HepG2 (cell line): Measurements from ENCODE around the gene KLHDC1. TPM values are rescaled to one million over a fixed set of nuclear protein-coding genes. Genes with fewer than 3 reads are reported as not detected.

Source experiments
- ATAC-seq: fragments of 200-7000 bp; cut with Tn5 transposase; 3 replicates; pipeline ENCODE4 v1.9.1; 2020; ENCODE audit warnings: mild to moderate bottlenecking, moderate library complexity
- BruUV-seq: library from RNA; stranded (reverse); fragments of 400-500 nt; replicated peaks from 2 replicates; lab custom pipeline; 2021; lab: Mats Ljungman, UMichigan
- CTCF ChIA-PET: fragments of 300-600 bp; formaldehyde crosslinking; extraction: SDS; loops from one replicate; lab custom pipeline; 2021; ENCODE audit warnings: low total read pairs, inconsistent platforms, low intra/inter-chr PET ratio; lab: Yijun Ruan, JAX
- POLR2A ChIA-PET: fragments of 350-600 bp; sonication (Branson Sonifier 250); formaldehyde crosslinking; loops from one replicate; lab custom pipeline; 2020; ENCODE audit warnings: antibody characterized with exemption, inconsistent platforms; lab: Yijun Ruan, JAX
- DNase-seq: peaks from one replicate; pipeline ENCODE4 v3.0.0-alpha.2; 2015; ENCODE audit warnings: low spot score
- FAIRE-seq: peaks from 3 replicates; lab custom pipeline; 2011; peaks lifted over from hg19 to GRCh38; lab: Jason Lieb, UNC
- H2AFZ ChIP-seq: one replicate; pipeline ENCODE4 v1.6.1; 2011; ENCODE audit warnings: low read length, inconsistent platforms
- H3K27ac ChIP-seq: fragments of 300-600 bp; 3 replicates; pipeline ENCODE4 v1.8.0; 2011; ENCODE audit warnings: mixed run types, mild to moderate bottlenecking, mixed read lengths, low read length, inconsistent platforms; ENCODE audit not compliant: insufficient read depth; ENCODE audit errors: extremely low read length
- H3K27me3 ChIP-seq, 2 experiments: fragments of 200-600 bp in 1 of 2; 2 replicates in 1 of 2; 3 replicates in 1 of 2; pipeline versions ENCODE4 v1.6.0 to v1.8.0; 2011; ENCODE audit warnings: low read length in 2 of 2, mild to moderate bottlenecking in 2 of 2, moderate library complexity in 2 of 2, inconsistent platforms in 1 of 2; ENCODE audit not compliant: insufficient read depth in 2 of 2, control insufficient read depth in 1 of 2
- H3K36me3 ChIP-seq, 2 experiments: fragments of 200-600 bp in 1 of 2; replicated peaks in 1 of 2; 2 replicates in 1 of 2; 3 replicates in 1 of 2; pipeline versions ENCODE4 v1.5.1 to v1.8.0; 2011; ENCODE audit warnings: low read length in 2 of 2, inconsistent platforms in 1 of 2; ENCODE audit not compliant: insufficient read depth in 2 of 2, control insufficient read depth in 1 of 2
- H3K4me1 ChIP-seq: 2 replicates; pipeline ENCODE4 v1.5.1; 2012; ENCODE audit warnings: low read length, inconsistent platforms; ENCODE audit not compliant: insufficient read depth
- H3K4me2 ChIP-seq: 2 replicates; pipeline ENCODE4 v1.6.0; 2011; ENCODE audit warnings: low read depth, low read length, inconsistent platforms
- H3K4me3 ChIP-seq, 3 experiments: fragments of 200-600 bp in 1 of 3; sonication (generic), shearing (Covaris generic) in 1 of 3; replicated peaks in 1 of 3; 2 replicates each; pipeline ENCODE4 v1.5.1; 2011 to 2016; ENCODE audit warnings: low read length in 3 of 3, inconsistent platforms in 2 of 3, low read depth in 2 of 3, mild to moderate bottlenecking in 2 of 3, control low read depth in 1 of 3, mixed read lengths in 1 of 3; ENCODE audit not compliant: insufficient read depth in 1 of 3
- H3K79me2 ChIP-seq: one replicate; pipeline ENCODE4 v1.6.1; 2011; ENCODE audit warnings: low read length, inconsistent platforms; ENCODE audit not compliant: insufficient read depth
- H3K9ac ChIP-seq: 2 replicates; pipeline ENCODE4 v1.6.0; 2011; ENCODE audit warnings: mild to moderate bottlenecking, low read depth, low read length, inconsistent platforms; ENCODE audit not compliant: insufficient read depth
- H3K9me3 ChIP-seq: 2 replicates; pipeline ENCODE4 v1.5.1; 2012; ENCODE audit warnings: mild to moderate bottlenecking, low read length
- H4K20me1 ChIP-seq: 2 replicates; pipeline ENCODE4 v1.6.0; 2011; ENCODE audit warnings: inconsistent platforms, mild to moderate bottlenecking, low read length, moderate library complexity; ENCODE audit not compliant: insufficient read depth
- AKNA ChIP-seq: sonication (generic); formaldehyde crosslinking; IDR thresholded peaks from 2 replicates; pipeline ENCODE4 v1.4.0; 2020; ENCODE audit warnings: missing genetic modification reagents, borderline replicate concordance
- CEBPG ChIP-seq: IDR thresholded peaks from 2 replicates; pipeline ENCODE4 v1.6.1; 2016
- HNF4A ChIP-seq: sonication (generic); formaldehyde crosslinking; IDR thresholded peaks from 2 replicates; pipeline ENCODE4 v1.4.0; 2020; ENCODE audit warnings: missing genetic modification reagents
- LCORL ChIP-seq, 2 experiments: fragments of 450-650 bp in 1 of 2; sonication (generic) in 1 of 2; formaldehyde crosslinking in 1 of 2; IDR thresholded peaks; 2 replicates each; pipeline versions ENCODE4 v1.5.0 to v1.6.1; 2017 to 2020; ENCODE audit warnings: antibody characterized with exemption in 1 of 2, missing genetic modification reagents in 1 of 2
- MTA3 ChIP-seq: sonication (generic); formaldehyde crosslinking; IDR thresholded peaks from 2 replicates; pipeline ENCODE4 v1.4.0; 2020; ENCODE audit warnings: missing genetic modification reagents
- RFX1 ChIP-seq: fragments of 450-650 bp; IDR thresholded peaks from 2 replicates; pipeline ENCODE4 v1.6.1; 2017
- ZNF414 ChIP-seq: sonication (generic); formaldehyde crosslinking; IDR thresholded peaks from 2 replicates; pipeline ENCODE4 v1.5.0; 2020; ENCODE audit warnings: missing genetic modification reagents
- ZNF451 ChIP-seq: sonication (generic); formaldehyde crosslinking; IDR thresholded peaks from 2 replicates; pipeline ENCODE4 v1.5.0; 2020; ENCODE audit warnings: mild to moderate bottlenecking, missing genetic modification reagents
- ZNF644 ChIP-seq: IDR thresholded peaks from 2 replicates; pipeline ENCODE4 v1.6.1; 2016; ENCODE audit warnings: low read depth
- ZNF770 ChIP-seq: sonication (generic); formaldehyde crosslinking; IDR thresholded peaks from 2 replicates; pipeline ENCODE4 v1.5.0; 2020; ENCODE audit warnings: mild to moderate bottlenecking, missing genetic modification reagents
- WGBS: methylation state at CpG from one replicate; pipeline ENCODE4 v1.1.6; 2017; ENCODE audit warnings: low lambda C conversion rate; 5-methylcytosine and 5-hydroxymethylcytosine counted together
- in situ Hi-C: cut with HindIII; loops from 2 replicates; pipeline ENCODE4 v1.10.0; 2017; ENCODE audit warnings: low pct_unique_long_range_greater_than_20kb; ENCODE audit not compliant: extremely low pct_ligation_motif_present
- intact Hi-C: fragments of 100-400 bp; cut with micrococcal nuclease; formaldehyde crosslinking; loops from one replicate; pipeline ENCODE4 v1.10.0; 2022; ENCODE audit not compliant: unreplicated experiment
- polyA plus RNA-seq, 8 experiments: library from polyadenylated mRNA; depleted of rRNA in 3 of 8; stranded (reverse) in 7 of 8; unstranded in 1 of 8; fragments of >200 nt; fragmentation: Illumina TruSeq in 4 of 8; extraction: Trizol in 4 of 8; gene quantifications; 2 replicates each; pipeline versions ENCODE4 v1.2.1 to v1.2.3, GENCODE V29; 2011 to 2016; ENCODE audit warnings: low read depth in 4 of 8, missing spikeins in 1 of 8, mixed read lengths in 1 of 8; ENCODE audit not compliant: insufficient read depth in 1 of 8
- total RNA-seq, 5 experiments: library from RNA; depleted of rRNA; stranded (reverse); fragments of >200 nt; fragmentation: Illumina TruSeq; extraction: Trizol; gene quantifications; 2 replicates each; pipeline ENCODE4 v1.2.3, GENCODE V29; 2016; ENCODE audit warnings: low read depth in 1 of 5
- TF ChIP-seq, protein P1 (sequence below): sonication (generic); formaldehyde crosslinking; IDR thresholded peaks from 2 replicates; pipeline ENCODE4 v1.8.0; 2023; ENCODE audit warnings: mild to moderate bottlenecking, missing genetic modification reagents
- TF ChIP-seq, protein P2 (sequence below): sonication (generic); formaldehyde crosslinking; IDR thresholded peaks from 2 replicates; pipeline ENCODE4 v1.5.0; 2020; ENCODE audit warnings: mild to moderate bottlenecking, missing genetic modification reagents

Gene KLHDC1
- total and polyA plus RNA-seq, 2 of the 13 experiments (the other 11 are each of a cell fraction or from before 2014, with no cell fraction given): 0.11 TPM; not detected in 1

- peaks cover 37% of the 10 kb centered on the region for H3K4me1 ChIP-seq
- intact Hi-C loops: loop anchor here (5.0 kb wide), 1 partner anchor 55 kb away; no protein-coding TSS in a partner anchor
- in situ Hi-C loops: loop anchor here (10.0 kb wide), 1 partner anchor 67 kb away; the partner anchor contains the start of gene KLHDC1
- ATAC-seq: peak; percentile 88
- H3K4me3 ChIP-seq: peak overlapping the region in 1 of 3 experiments; percentile 37; a peak in 2 of 6 replicates
- no TSS peak for BruUV-seq
- POLR2A ChIA-PET: interaction anchor here (2.1 kb wide), 1 partner anchor 8 kb away, joined by 12 read pairs; no protein-coding TSS in a partner anchor
- no peak overlapping the region; the same call in 1 of the 2 replicates for H3K9ac ChIP-seq
- WGBS: 5% methylated on average over 6 of the region's 6 CpGs
- peak overlapping the region; percentile 61 for H3K4me2 ChIP-seq
- CTCF ChIA-PET: no interaction called here
- peak overlapping the region; percentile 19 for H3K27ac ChIP-seq
- H3K27me3 ChIP-seq: no peaks in the 10 kb centered on the region
- peak overlapping the region; percentile 46 for H2AFZ ChIP-seq
- peak; percentile 74 for DNase-seq
- no peaks in the 10 kb centered on the region for H3K36me3 ChIP-seq
- H4K20me1 ChIP-seq: no peaks in the 10 kb centered on the region
- no peaks in the 10 kb centered on the region for H3K79me2 ChIP-seq
- peak; percentile 52 for FAIRE-seq
- no peaks in the 10 kb centered on the region for H3K9me3 ChIP-seq
- TF ChIP-seq ZNF644 (0 out of 2 replicates have a peak, but pooled peaks have one; percentile 33), ZNF451 (CRISPR knock-in tag) (no peak), ZNF770 (CRISPR knock-in tag) (no peak), ZNF414 (no peak), HNF4A (CRISPR knock-in tag) (no peak), LCORL (IDR thresholded peaks at IDR 0.05) (no peak), LCORL (CRISPR knock-in tag; IDR thresholded peaks at IDR 0.05) (no peak), CEBPG (CRISPR knock-in tag) (peak; percentile 55; the same call in 1 of the 2 replicates), AKNA (CRISPR knock-in tag) (no peak), MTA3 (no peak), RFX1 (no peak)
- TF ChIP-seq, protein P1, sequence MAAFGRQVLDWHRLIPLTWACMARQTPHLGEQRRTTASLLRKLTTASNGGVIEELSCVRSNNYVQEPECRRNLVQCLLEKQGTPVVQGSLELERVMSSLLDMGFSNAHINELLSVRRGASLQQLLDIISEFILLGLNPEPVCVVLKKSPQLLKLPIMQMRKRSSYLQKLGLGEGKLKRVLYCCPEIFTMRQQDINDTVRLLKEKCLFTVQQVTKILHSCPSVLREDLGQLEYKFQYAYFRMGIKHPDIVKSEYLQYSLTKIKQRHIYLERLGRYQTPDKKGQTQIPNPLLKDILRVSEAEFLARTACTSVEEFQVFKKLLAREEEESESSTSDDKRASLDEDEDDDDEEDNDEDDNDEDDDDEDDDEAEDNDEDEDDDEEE (CRISPR knock-in tag): no peak
- TF ChIP-seq, protein P2, sequence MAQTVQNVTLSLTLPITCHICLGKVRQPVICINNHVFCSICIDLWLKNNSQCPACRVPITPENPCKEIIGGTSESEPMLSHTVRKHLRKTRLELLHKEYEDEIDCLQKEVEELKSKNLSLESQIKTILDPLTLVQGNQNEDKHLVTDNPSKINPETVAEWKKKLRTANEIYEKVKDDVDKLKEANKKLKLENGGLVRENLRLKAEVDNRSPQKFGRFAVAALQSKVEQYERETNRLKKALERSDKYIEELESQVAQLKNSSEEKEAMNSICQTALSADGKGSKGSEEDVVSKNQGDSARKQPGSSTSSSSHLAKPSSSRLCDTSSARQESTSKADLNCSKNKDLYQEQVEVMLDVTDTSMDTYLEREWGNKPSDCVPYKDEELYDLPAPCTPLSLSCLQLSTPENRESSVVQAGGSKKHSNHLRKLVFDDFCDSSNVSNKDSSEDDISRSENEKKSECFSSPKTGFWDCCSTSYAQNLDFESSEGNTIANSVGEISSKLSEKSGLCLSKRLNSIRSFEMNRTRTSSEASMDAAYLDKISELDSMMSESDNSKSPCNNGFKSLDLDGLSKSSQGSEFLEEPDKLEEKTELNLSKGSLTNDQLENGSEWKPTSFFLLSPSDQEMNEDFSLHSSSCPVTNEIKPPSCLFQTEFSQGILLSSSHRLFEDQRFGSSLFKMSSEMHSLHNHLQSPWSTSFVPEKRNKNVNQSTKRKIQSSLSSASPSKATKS (CRISPR knock-in tag): no peak
Measured at GRCh38 chr14:49761839-49762551, 69.1 kb downstream of the KLHDC1 start.
